Activated T-helper 17 cell treated with anti-CD3 and anti-CD28 coated beads, Interleukin-2, amount 50 U/mL, for 72 hours (primary cell): ENCODE results near the gene PHRF1. TPM values are rescaled to one million over a fixed set of nuclear protein-coding genes. Genes with fewer than 3 reads are reported as not detected.

Experiments
- ATAC-seq: fragments of 150-1000 bp; cut with Tn5 transposase; replicated peaks from 2 replicates; pipeline ENCODE4 v1.10.0; 2021; ENCODE audit warnings: mild to moderate bottlenecking, moderate library complexity
- H3K27ac Mint-ChIP-seq: one replicate; pipeline ENCODE4 v1.8.0; 2022; ENCODE audit warnings: mixed read lengths
- H3K27me3 Mint-ChIP-seq: one replicate; pipeline ENCODE4 v1.8.0; 2022; ENCODE audit warnings: mixed read lengths
- H3K36me3 Mint-ChIP-seq: one replicate; pipeline ENCODE4 v1.8.0; 2022; ENCODE audit warnings: low read depth, mild to moderate bottlenecking, mixed read lengths
- H3K4me1 Mint-ChIP-seq: one replicate; pipeline ENCODE4 v1.8.0; 2022; ENCODE audit warnings: mixed read lengths
- H3K4me3 Mint-ChIP-seq: one replicate; pipeline ENCODE4 v1.8.0; 2022; ENCODE audit warnings: mild to moderate bottlenecking, mixed read lengths
- H3K9me3 Mint-ChIP-seq: one replicate; pipeline ENCODE4 v1.8.0; 2022; ENCODE audit warnings: mixed read lengths
- total RNA-seq, 2 donors: library from RNA; stranded (reverse); gene quantifications; one replicate each; pipeline ENCODE4 v1.2.3, GENCODE V29; 2022

Gene PHRF1
- total RNA-seq, 2 donors from 2014 or later, result 37.8 to 55.6 TPM

DNA sequence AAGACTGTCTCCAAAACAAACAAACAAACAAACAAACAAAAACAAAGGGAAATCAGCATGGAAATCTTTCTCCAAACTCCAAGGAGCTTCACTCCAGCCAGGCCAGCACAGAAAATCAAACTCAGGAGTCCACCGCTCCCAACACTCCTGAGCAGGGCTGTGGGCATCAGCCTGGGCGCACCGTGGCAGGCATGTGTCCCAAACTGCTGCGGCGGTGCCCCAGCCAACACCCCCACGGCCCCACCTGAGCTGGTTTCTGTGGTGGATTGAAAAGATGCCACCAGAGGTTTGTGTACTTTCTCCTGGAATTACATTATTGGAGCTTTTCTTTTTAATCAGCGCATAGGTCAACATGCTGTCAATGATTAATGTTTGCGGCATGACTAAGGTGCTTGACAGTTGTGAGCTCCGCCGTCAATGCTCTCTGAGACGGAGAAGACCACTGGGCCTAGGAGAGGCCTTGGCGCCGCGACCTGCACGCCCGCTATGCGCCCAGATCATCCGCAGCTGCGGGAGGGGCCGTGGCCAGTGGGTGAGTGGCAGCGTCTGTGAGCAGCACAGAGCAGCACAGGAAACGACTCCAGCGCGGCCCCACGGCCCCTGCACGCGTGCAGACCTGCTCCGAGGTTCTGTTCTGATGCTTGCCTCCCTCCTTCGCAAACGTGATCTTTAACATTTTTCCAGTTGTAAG, 78.9 kb downstream of the PHRF1 start:
- H3K27ac Mint-ChIP-seq, result no peak overlapping the region
- no peaks in the 10 kb centered on the region for H3K4me1 Mint-ChIP-seq
- no peaks in the 10 kb centered on the region for H3K27me3 Mint-ChIP-seq
- no peaks in the 10 kb centered on the region for H3K9me3 Mint-ChIP-seq
- no peak overlapping the region for H3K4me3 Mint-ChIP-seq
- no peak for ATAC-seq
- H3K36me3 Mint-ChIP-seq, result peaks cover 50% of the 10 kb centered on the region

DNA sequence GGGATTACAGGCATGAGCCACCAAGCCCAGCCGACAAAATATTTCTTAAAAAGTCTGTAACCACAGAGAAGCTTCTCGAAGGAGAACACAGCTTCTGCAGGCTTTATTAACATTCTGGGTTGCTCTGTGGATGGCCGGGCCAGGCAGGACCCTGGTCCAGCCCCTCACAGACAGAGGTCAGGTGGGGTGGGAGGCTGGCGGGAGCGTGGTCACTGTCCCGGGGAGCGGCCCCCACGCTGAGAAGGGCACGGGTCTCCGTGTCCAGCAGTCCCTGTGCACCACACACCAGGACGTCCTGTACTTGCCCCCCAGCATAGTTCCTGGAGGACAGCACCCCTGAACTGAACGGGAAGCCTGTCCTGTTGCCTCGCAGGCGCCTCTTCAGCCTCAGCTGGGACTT, 80.2 kb downstream of the PHRF1 start:
- no peaks in the 10 kb centered on the region for H3K4me1 Mint-ChIP-seq
- no peaks in the 10 kb centered on the region for H3K27me3 Mint-ChIP-seq
- no peaks in the 10 kb centered on the region for H3K9me3 Mint-ChIP-seq
- ATAC-seq, result no peak
- no peak overlapping the region for H3K4me3 Mint-ChIP-seq
- no peak overlapping the region for H3K27ac Mint-ChIP-seq
- H3K36me3 Mint-ChIP-seq, result peaks cover 39% of the 10 kb centered on the region

DNA sequence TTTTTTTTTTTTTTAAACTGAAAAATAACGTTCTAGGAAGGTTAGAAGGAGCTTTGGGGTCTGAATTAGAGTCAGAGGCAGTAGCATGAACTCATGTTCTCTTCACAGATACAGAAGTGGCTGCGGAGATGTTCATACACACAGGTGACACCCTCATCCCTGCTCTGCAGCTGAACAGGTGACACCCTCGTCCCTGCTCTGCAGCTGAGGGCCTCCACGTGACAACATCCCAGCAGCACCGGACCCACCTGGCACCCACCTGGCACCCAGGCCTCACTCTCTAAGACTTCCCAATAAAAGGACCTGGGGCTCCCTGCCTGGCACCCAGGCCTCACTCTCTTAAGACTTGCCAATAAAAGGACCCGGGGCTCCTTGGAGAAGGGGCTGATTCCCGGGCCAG, 80.6 kb downstream of the PHRF1 start:
- Mint-ChIP-seq H3K27ac (no peak overlapping the region), H3K9me3 (no peaks in the 10 kb centered on the region), H3K27me3 (no peaks in the 10 kb centered on the region), H3K4me1 (no peaks in the 10 kb centered on the region), H3K4me3 (no peak overlapping the region), H3K36me3 (peaks cover 38% of the 10 kb centered on the region)
- ATAC-seq, result no peak

DNA sequence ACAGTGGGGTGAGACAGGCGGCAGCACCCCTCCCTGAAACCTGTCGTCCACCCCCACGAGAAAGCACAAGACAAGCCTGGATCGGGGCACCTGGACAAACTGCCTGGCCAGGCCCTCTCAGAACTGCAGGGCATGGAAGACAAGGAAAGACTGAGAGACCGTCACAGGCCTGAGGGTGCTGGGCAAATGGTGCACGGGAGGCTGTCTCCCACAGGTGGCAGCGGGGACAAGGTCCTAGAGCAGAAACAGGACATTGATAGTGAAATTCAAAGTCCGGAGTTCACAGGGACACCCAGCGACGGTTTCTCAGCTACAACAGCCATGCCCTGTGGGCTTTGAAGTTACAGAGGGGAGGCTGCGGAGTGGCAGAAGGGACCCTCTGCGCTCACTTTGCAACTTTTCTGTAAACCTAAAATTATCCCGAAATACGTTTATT, 81.4 kb downstream of the PHRF1 start:
- Mint-ChIP-seq H3K4me1 (no peaks in the 10 kb centered on the region), H3K36me3 (peaks cover 35% of the 10 kb centered on the region), H3K9me3 (no peaks in the 10 kb centered on the region), H3K27ac (no peak overlapping the region), H3K4me3 (no peak overlapping the region), H3K27me3 (no peaks in the 10 kb centered on the region)
- ATAC-seq, result no peak

DNA sequence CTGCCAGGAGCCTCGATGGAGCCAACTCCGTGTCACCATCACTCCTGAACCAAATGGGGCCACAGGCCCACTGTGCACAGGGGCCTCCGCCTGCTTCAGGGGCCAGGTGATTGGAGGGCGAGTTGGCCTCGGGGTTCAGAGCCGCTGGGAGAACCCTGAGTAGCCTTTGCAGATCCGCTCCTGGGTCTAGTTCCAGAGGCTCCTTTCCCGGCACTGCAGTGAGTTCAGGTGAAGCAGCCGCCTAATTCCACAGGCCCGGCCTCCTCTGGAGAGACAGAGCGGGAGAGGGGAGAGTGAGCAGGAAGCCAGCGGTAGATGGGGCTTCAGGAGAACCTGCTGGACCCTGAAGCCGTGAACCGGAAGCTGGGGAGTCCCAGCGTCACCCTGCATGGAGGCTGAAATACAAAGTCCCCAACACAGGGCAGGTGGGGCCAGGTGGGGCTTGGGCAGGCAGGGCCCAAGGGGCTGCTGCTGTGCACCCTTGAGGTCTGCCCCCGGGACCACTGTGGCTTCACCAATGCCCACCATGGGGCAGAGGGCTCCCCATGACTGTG, 83.3 kb downstream of the PHRF1 start:
- no peak overlapping the region for H3K27ac Mint-ChIP-seq
- H3K36me3 Mint-ChIP-seq, result peaks cover 38% of the 10 kb centered on the region
- no peaks in the 10 kb centered on the region for H3K9me3 Mint-ChIP-seq
- no peaks in the 10 kb centered on the region for H3K4me1 Mint-ChIP-seq
- no peak overlapping the region for H3K4me3 Mint-ChIP-seq
- H3K27me3 Mint-ChIP-seq, result no peaks in the 10 kb centered on the region
- no peak for ATAC-seq

DNA sequence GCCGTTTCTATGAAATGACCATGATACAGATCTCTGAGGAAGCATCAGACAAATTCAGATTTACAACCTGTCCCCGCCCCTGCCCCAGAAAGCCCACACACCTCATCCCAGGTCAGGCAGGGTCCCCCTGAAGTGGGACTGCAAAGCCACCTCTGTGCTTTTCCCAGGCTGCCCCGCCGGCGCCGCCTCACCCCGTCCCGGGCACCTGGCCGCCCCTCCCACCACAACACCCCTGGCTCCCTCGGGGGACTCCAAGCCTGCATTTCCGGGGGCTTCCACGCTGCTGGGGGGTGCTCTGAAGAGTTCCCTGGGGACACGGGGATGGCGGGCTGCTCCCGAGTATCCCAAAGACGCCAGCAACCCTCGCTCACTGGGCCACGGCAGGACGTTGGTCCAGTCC, 84.0 kb downstream of the PHRF1 start:
- Mint-ChIP-seq H3K9me3 (no peaks in the 10 kb centered on the region), H3K27ac (no peak overlapping the region), H3K36me3 (peaks cover 38% of the 10 kb centered on the region), H3K4me1 (no peaks in the 10 kb centered on the region), H3K4me3 (no peak overlapping the region), H3K27me3 (no peaks in the 10 kb centered on the region)
- no peak for ATAC-seq

DNA sequence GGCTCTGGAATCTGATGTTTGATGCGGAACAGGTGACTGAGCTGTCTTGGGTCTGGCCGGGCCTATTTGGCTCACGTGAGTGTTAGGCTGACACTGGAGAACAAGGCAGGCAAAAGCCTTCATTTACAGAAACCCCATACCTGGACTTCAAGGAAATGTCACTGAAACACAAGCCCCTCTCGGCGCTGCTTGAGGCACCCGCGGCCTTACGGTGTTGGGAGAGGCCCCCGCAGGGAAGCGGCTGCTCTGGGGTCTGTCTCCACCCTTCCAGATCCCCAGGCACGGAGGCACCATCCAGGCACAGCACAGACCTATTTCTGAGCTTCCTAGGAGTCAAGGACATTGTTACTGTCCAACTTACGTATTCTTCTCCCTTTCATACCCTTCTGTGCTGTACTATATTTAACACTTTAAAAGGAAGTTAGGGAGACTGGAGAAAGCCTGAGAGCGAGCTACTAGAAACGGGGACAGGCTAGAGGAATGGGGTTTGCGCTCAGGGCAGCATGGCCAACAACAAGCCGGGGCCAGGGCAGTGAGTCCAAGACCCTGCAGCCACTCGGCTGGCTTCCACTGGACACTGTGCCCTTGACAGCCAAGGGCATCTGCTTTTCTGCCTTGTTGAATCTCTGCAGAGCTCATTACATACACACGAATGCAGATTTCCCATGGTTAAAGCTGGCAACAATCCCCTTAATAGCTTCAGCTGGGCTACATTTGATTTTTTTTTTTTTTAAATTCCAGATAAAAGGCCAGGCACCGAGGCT, 84.6 kb downstream of the PHRF1 start:
- no peaks in the 10 kb centered on the region for H3K4me1 Mint-ChIP-seq
- peaks cover 44% of the 10 kb centered on the region for H3K36me3 Mint-ChIP-seq
- H3K4me3 Mint-ChIP-seq, result no peak overlapping the region
- H3K27me3 Mint-ChIP-seq, result no peaks in the 10 kb centered on the region
- H3K9me3 Mint-ChIP-seq, result no peaks in the 10 kb centered on the region
- ATAC-seq, result no peak
- no peak overlapping the region for H3K27ac Mint-ChIP-seq

Other genes starting within 250 kb of the PHRF1 start
- gene B4GALNT4, start 207.0 kb upstream of the PHRF1 start, total RNA-seq, result 1 to 10 TPM; 1.4 to 9.4 TPM
- not detected for gene PKP3, start 182.3 kb upstream of the PHRF1 start, total RNA-seq
- gene SIGIRR, start 161.5 kb upstream of the PHRF1 start, total RNA-seq, result 10 to 100 TPM; 49.5 to 55.7 TPM
- 100 to 1,000 TPM in 1 of 2 donors, 10 to 100 TPM in 1; 36.0 to 119 TPM for gene ANO9, start 134.5 kb upstream of the PHRF1 start, total RNA-seq
- gene PTDSS2, start 126.2 kb upstream of the PHRF1 start, total RNA-seq, result 10 to 100 TPM; 24.1 to 28.0 TPM
- gene RNH1, start 69.2 kb upstream of the PHRF1 start, total RNA-seq, result 100 to 1,000 TPM in 1 of 2 donors, 10 to 100 TPM in 1; 88.4 to 126 TPM
- 10 to 100 TPM; 29.5 to 73.2 TPM for gene HRAS, start 40.9 kb upstream of the PHRF1 start, total RNA-seq
- gene LRRC56, start 38.9 kb upstream of the PHRF1 start, total RNA-seq, result 1 to 10 TPM; 1.1 to 4.4 TPM
- 1 to 10 TPM; 2.7 to 6.6 TPM for gene LMNTD2, start 15.7 kb upstream of the PHRF1 start, total RNA-seq
- 10 to 100 TPM; 22.7 to 37.7 TPM for gene RASSF7, start 15.5 kb upstream of the PHRF1 start, total RNA-seq
- gene IRF7, start 39.5 kb downstream of the PHRF1 start, total RNA-seq, result 10 to 100 TPM; 14.7 to 25.8 TPM
- not detected for gene CDHR5, start 48.5 kb downstream of the PHRF1 start, total RNA-seq
- not detected for gene SCT, start 50.7 kb downstream of the PHRF1 start, total RNA-seq
- gene DRD4, start 60.8 kb downstream of the PHRF1 start, total RNA-seq, result 1 to 10 TPM in 1 of 2 donors, under 1 TPM in 1; 0.48 to 3.8 TPM
- gene DEAF1, start 118.8 kb downstream of the PHRF1 start, total RNA-seq, result 10 to 100 TPM; 43.2 to 56.0 TPM
- gene TMEM80, start 119.3 kb downstream of the PHRF1 start, total RNA-seq, result 10 to 100 TPM; 11.7 to 14.6 TPM
- gene EPS8L2, start 129.8 kb downstream of the PHRF1 start, total RNA-seq, result 10 to 100 TPM; 23.6 to 34.6 TPM
- 100 to 1,000 TPM; 131 to 255 TPM for gene TALDO1, start 171.0 kb downstream of the PHRF1 start, total RNA-seq
- 10 to 100 TPM; 42.3 to 60.9 TPM for gene GATD1, start 201.0 kb downstream of the PHRF1 start, total RNA-seq
- gene CEND1, start 213.6 kb downstream of the PHRF1 start, total RNA-seq, result 1 to 10 TPM; 1.2 to 3.9 TPM
- gene SLC25A22, start 221.8 kb downstream of the PHRF1 start, total RNA-seq, result 10 to 100 TPM; 27.9 to 62.2 TPM
- 10 to 100 TPM; 35.8 to 43.8 TPM for gene PIDD1, start 228.8 kb downstream of the PHRF1 start, total RNA-seq
- gene RPLP2, start 233.5 kb downstream of the PHRF1 start, total RNA-seq, result 1,000 to 10,000 TPM; 2,744 to 3,086 TPM
- 10 to 100 TPM; 36.8 to 39.3 TPM for gene PNPLA2, start 242.4 kb downstream of the PHRF1 start, total RNA-seq